ENCODE measurements around the gene PRKCG.

DNA sequence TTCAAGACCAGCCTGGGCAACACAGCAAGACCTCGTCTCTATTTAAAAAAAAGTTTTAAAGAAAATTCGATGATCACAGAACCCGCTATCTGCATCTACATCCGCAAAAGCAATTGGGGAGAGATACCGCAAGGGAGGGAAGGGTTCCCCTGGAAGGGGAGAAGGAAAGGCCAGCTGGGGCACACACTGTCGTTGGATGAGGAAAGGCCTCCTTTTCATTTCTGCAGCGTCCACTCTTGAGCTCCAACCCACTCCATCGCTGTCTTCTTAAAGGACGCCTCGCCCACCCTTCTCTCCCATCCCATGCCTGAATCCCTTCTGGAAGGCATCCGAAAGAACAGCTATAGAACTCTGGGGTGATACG lies 3.2 kb upstream of the PRKCG start:
- TF ChIP-seq, protein P1, sequence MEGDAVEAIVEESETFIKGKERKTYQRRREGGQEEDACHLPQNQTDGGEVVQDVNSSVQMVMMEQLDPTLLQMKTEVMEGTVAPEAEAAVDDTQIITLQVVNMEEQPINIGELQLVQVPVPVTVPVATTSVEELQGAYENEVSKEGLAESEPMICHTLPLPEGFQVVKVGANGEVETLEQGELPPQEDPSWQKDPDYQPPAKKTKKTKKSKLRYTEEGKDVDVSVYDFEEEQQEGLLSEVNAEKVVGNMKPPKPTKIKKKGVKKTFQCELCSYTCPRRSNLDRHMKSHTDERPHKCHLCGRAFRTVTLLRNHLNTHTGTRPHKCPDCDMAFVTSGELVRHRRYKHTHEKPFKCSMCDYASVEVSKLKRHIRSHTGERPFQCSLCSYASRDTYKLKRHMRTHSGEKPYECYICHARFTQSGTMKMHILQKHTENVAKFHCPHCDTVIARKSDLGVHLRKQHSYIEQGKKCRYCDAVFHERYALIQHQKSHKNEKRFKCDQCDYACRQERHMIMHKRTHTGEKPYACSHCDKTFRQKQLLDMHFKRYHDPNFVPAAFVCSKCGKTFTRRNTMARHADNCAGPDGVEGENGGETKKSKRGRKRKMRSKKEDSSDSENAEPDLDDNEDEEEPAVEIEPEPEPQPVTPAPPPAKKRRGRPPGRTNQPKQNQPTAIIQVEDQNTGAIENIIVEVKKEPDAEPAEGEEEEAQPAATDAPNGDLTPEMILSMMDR (IDR thresholded peaks at IDR 0.05 in 4 of 5, conservative IDR thresholded peaks at IDR 0.05 in 1 of 5), result no peak
- TF ChIP-seq POLR2A (IDR thresholded peaks at IDR 0.05), result no peak
